Nephron (organoid): ENCODE measurements around the gene PPOX.

ENCODE experiments used
- H3K27ac Mint-ChIP-seq, 3 experiments: 2 replicates each; pipeline ENCODE4 v1.8.0; 2020; ENCODE audit warnings: mixed read lengths in 3 of 3, mild to moderate bottlenecking in 2 of 3, moderate library complexity in 1 of 3
- H3K27me3 Mint-ChIP-seq: 2 replicates; pipeline ENCODE4 v1.8.0; 2021; ENCODE audit warnings: low read depth, mild to moderate bottlenecking, moderate library complexity, mixed read lengths
- H3K36me3 Mint-ChIP-seq: 2 replicates; pipeline ENCODE4 v1.8.0; 2020; ENCODE audit warnings: low read depth, mixed read lengths
- H3K4me1 Mint-ChIP-seq: 2 replicates; pipeline ENCODE4 v1.8.0; 2020; ENCODE audit warnings: mixed read lengths
- H3K4me3 Mint-ChIP-seq, 3 experiments: 2 replicates each; pipeline ENCODE4 v1.8.0; 2020; ENCODE audit warnings: mild to moderate bottlenecking in 3 of 3, mixed read lengths in 3 of 3, moderate library complexity in 2 of 3
- H3K9me3 Mint-ChIP-seq: 2 replicates; pipeline ENCODE4 v1.8.0; 2020; ENCODE audit warnings: mixed read lengths
- CTCF ChIP-seq, 3 experiments: fragments of 200-600 bp; sonication (generic); IDR thresholded peaks; one replicate each; pipeline ENCODE4 v1.5.0; 2021; ENCODE audit warnings: antibody characterized with exemption in 3 of 3; ENCODE audit not compliant: unreplicated experiment in 3 of 3

The PPOX gene

GRCh38 chr1:161162052-161162451 is 4.2 kb upstream of the PPOX start:
- H3K27ac Mint-ChIP-seq: peak overlapping the region in 1 of 3 experiments; percentile 31
- H3K4me3 Mint-ChIP-seq: peak overlapping the region; percentile 29 to 92 (median 73)
- H3K9me3 Mint-ChIP-seq: no peaks in the 10 kb centered on the region
- peaks cover 58% of the 10 kb centered on the region for H3K36me3 Mint-ChIP-seq
- H3K27me3 Mint-ChIP-seq: no peaks in the 10 kb centered on the region
- no peak for TF ChIP-seq CTCF (IDR thresholded peaks at IDR 0.05; ENCODE audit: unreplicated experiment in 3 of 3)
- peaks cover 61% of the 10 kb centered on the region for H3K4me1 Mint-ChIP-seq

GRCh38 chr1:161162806-161163205 is 3.4 kb upstream of the PPOX start:
- no peaks in the 10 kb centered on the region for H3K27me3 Mint-ChIP-seq
- peak overlapping the region in 1 of 3 experiments; percentile 5 for H3K27ac Mint-ChIP-seq
- no peaks in the 10 kb centered on the region for H3K9me3 Mint-ChIP-seq
- H3K4me1 Mint-ChIP-seq: peaks cover 60% of the 10 kb centered on the region
- H3K36me3 Mint-ChIP-seq: peaks cover 50% of the 10 kb centered on the region
- H3K4me3 Mint-ChIP-seq: peak overlapping the region; percentile 29 to 92 (median 57)
- no peak for TF ChIP-seq CTCF (IDR thresholded peaks at IDR 0.05; ENCODE audit: unreplicated experiment in 3 of 3)

- no peaks in the 10 kb centered on the region for H3K27me3 Mint-ChIP-seq
- peaks cover 43% of the 10 kb centered on the region for H3K36me3 Mint-ChIP-seq
- no peak for TF ChIP-seq CTCF (IDR thresholded peaks at IDR 0.05; ENCODE audit: unreplicated experiment in 3 of 3)
- H3K27ac Mint-ChIP-seq: peak overlapping the region; percentile 0 to 68 (median 5)
- peaks cover 55% of the 10 kb centered on the region for H3K4me1 Mint-ChIP-seq
- H3K9me3 Mint-ChIP-seq: no peaks in the 10 kb centered on the region
- peak overlapping the region; percentile 29 to 92 (median 45) for H3K4me3 Mint-ChIP-seq
Observed at GRCh38 chr1:161163793-161164192, 2.4 kb upstream of the PPOX start.

GRCh38 chr1:161164901-161165610 is 1.2 kb upstream of the PPOX start:
- H3K27me3 Mint-ChIP-seq: no peaks in the 10 kb centered on the region
- H3K4me3 Mint-ChIP-seq: peak overlapping the region; percentile 64 to 88 (median 83)
- H3K9me3 Mint-ChIP-seq: no peaks in the 10 kb centered on the region
- H3K4me1 Mint-ChIP-seq: peaks cover 47% of the 10 kb centered on the region
- H3K27ac Mint-ChIP-seq: peak overlapping the region; percentile 40 to 93 (median 88)
- H3K36me3 Mint-ChIP-seq: peaks cover 41% of the 10 kb centered on the region
- TF ChIP-seq CTCF (IDR thresholded peaks at IDR 0.05; ENCODE audit: unreplicated experiment in 3 of 3): no peak

GRCh38 chr1:161166669-161167548 is 683 bp downstream of the PPOX start:
- no peak for TF ChIP-seq CTCF (IDR thresholded peaks at IDR 0.05; ENCODE audit: unreplicated experiment in 3 of 3)
- Mint-ChIP-seq H3K36me3 (peaks cover 42% of the 10 kb centered on the region), H3K27ac (peak overlapping the region; percentile 88 to 93 (median 90)), H3K4me3 (peak overlapping the region; percentile 83 to 94 (median 88)), H3K9me3 (no peaks in the 10 kb centered on the region), H3K4me1 (peaks cover 33% of the 10 kb centered on the region), H3K27me3 (no peaks in the 10 kb centered on the region)
